KMS-11 (cell line): ENCODE results near the gene SAMD10.
"Not testable (repeated sequence)": the region's sequence is repeated elsewhere in the genome, so short reads cannot be mapped to it uniquely, and the experiment has no call there.

Experiments used
- H2AFZ ChIP-seq: fragments of 200-600 bp; sonication (generic); 2 replicates; pipeline ENCODE4 v1.6.1; 2016; ENCODE audit warnings: antibody characterized with exemption, mixed run types, low read depth
- H3K27ac ChIP-seq: fragments of 200-600 bp; sonication (generic); 2 replicates; pipeline ENCODE4 v1.6.1; 2016; ENCODE audit warnings: mild to moderate bottlenecking, mixed run types
- H3K27me3 ChIP-seq: fragments of 200-600 bp; sonication (generic); 2 replicates; pipeline ENCODE4 v1.6.1; 2017; ENCODE audit warnings: mild to moderate bottlenecking, low read depth, mixed run types, moderate library complexity; ENCODE audit not compliant: insufficient read depth
- H3K36me3 ChIP-seq: fragments of 200-600 bp; sonication (generic); 2 replicates; pipeline ENCODE4 v1.6.1; 2017; ENCODE audit warnings: mild to moderate bottlenecking, mixed run types; ENCODE audit not compliant: insufficient read depth
- H3K4me1 ChIP-seq: fragments of 200-600 bp; sonication (generic); 2 replicates; pipeline ENCODE4 v1.6.1; 2016; ENCODE audit warnings: mild to moderate bottlenecking, low read depth, mixed run types; ENCODE audit not compliant: poor library complexity, severe bottlenecking
- H3K4me2 ChIP-seq: fragments of 200-600 bp; sonication (generic); 2 replicates; pipeline ENCODE4 v1.7.0; 2016; ENCODE audit warnings: mild to moderate bottlenecking, mixed run types
- H3K4me3 ChIP-seq: fragments of 200-600 bp; sonication (generic); IDR thresholded peaks from 2 replicates; pipeline ENCODE4 v1.6.1; 2017; ENCODE audit warnings: low read depth, low read length, mixed read lengths; ENCODE audit not compliant: insufficient read depth
- H3K79me2 ChIP-seq: fragments of 200-600 bp; sonication (generic); 2 replicates; pipeline ENCODE4 v1.6.1; 2016; ENCODE audit warnings: low read depth, mixed run types; ENCODE audit not compliant: insufficient read depth
- H3K9ac ChIP-seq: fragments of 200-600 bp; sonication (generic); 2 replicates; pipeline ENCODE4 v1.6.1; 2016; ENCODE audit warnings: mild to moderate bottlenecking, mixed run types
- H4K20me1 ChIP-seq: fragments of 200-600 bp; sonication (generic); 2 replicates; pipeline ENCODE4 v1.6.1; 2016; ENCODE audit warnings: mild to moderate bottlenecking, mixed run types; ENCODE audit not compliant: insufficient read depth
- TF ChIP-seq, protein P1 (sequence below): fragments of 200-600 bp; sonication (generic); conservative IDR thresholded peaks from 2 replicates; pipeline ENCODE4 v1.6.1; 2017; ENCODE audit warnings: low read depth, mild to moderate bottlenecking, antibody characterized with exemption, low read length, moderate library complexity, mixed read lengths

The SAMD10 gene

GRCh38 chr20:63973160-63973479, 6.3 kb downstream of the SAMD10 start:
- Histone ChIP-seq H3K36me3 (no peaks in the 10 kb centered on the region), H4K20me1 (no peaks in the 10 kb centered on the region), H3K79me2 (peaks cover 12% of the 10 kb centered on the region), H3K27ac (no peak overlapping the region), H3K4me1 (peaks cover 25% of the 10 kb centered on the region), H3K4me3 (no peak overlapping the region), H2AFZ (no peak overlapping the region), H3K9ac (no peak overlapping the region), H3K4me2 (no peak overlapping the region), H3K27me3 (peaks cover 11% of the 10 kb centered on the region; the same call in 1 of the 2 replicates)
- TF ChIP-seq, protein P1, sequence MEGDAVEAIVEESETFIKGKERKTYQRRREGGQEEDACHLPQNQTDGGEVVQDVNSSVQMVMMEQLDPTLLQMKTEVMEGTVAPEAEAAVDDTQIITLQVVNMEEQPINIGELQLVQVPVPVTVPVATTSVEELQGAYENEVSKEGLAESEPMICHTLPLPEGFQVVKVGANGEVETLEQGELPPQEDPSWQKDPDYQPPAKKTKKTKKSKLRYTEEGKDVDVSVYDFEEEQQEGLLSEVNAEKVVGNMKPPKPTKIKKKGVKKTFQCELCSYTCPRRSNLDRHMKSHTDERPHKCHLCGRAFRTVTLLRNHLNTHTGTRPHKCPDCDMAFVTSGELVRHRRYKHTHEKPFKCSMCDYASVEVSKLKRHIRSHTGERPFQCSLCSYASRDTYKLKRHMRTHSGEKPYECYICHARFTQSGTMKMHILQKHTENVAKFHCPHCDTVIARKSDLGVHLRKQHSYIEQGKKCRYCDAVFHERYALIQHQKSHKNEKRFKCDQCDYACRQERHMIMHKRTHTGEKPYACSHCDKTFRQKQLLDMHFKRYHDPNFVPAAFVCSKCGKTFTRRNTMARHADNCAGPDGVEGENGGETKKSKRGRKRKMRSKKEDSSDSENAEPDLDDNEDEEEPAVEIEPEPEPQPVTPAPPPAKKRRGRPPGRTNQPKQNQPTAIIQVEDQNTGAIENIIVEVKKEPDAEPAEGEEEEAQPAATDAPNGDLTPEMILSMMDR = no peak

DNA sequence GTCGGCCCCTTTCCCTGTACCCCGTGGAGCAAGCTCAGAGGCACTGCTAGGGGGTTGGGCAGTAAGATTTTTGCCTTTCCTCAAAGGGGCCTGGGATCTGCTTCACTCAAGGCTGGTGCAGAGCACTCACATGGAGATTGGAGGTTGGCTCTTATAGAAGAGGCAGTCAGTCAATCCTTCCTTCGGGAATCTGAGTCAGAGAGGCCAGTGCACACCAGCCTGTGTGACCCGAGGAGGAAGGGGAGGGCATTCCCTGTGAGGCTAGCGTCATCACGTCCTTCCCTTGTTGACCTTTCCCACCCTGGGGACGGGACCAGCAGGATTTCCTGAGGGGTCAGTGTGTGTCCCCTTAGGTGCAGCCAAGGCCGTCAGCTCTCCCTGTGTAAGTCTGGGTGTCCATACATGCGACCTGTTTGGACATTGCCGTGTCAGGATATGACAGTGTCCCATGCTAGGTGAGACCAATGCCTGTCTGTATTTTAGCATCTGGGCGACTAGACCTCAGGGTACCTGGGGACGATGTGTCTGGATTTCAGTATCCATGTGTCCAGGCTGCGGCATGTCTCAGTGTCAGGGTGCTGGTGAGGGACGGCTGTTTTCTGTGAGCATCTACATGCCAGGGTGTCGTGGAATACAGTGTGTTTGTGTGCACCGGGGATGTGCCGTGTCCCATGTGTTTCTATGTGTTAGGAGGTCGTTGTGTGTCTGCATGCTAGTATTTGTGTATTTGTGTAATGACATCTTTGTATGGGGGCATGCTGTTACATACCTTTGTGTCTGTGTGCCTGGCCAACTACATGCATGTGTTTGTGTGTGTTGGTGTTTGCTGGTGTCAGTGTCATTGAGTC, 6.9 kb downstream of the SAMD10 start:
- no peak overlapping the region for H3K4me2 ChIP-seq
- H3K27me3 ChIP-seq = peaks cover 11% of the 10 kb centered on the region; the same call in 1 of the 2 replicates
- H3K4me1 ChIP-seq = peaks cover 22% of the 10 kb centered on the region
- H3K79me2 ChIP-seq = peaks cover 15% of the 10 kb centered on the region
- TF ChIP-seq, protein P1 = no peak
- H3K4me3 ChIP-seq = no peak overlapping the region
- H2AFZ ChIP-seq = no peak overlapping the region
- H3K9ac ChIP-seq = no peak overlapping the region
- no peaks in the 10 kb centered on the region for H4K20me1 ChIP-seq
- H3K36me3 ChIP-seq = no peaks in the 10 kb centered on the region
- H3K27ac ChIP-seq = no peak overlapping the region

DNA sequence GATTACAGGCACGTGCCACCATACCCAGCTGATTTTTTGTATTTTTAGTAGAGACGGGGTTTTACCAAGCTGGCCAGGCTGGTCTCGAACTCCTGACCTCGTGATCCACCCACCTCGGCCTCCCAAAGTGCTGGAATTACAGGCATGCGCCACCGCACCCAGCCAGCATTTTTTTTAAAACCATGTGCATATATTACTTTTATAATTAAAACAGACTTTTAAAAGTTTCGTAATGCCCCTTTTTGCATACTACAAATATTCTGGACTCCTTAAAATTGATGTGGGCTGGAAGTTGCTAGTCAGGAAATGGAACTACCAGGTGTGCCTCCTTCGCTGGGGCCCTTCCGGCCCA, 7.5 kb downstream of the SAMD10 start:
- Histone ChIP-seq H3K79me2 (peaks cover 15% of the 10 kb centered on the region), H3K27me3 (peaks cover 11% of the 10 kb centered on the region; the same call in 1 of the 2 replicates), H3K4me1 (peaks cover 22% of the 10 kb centered on the region)
- H3K27ac ChIP-seq, H3K4me3 ChIP-seq, H3K4me2 ChIP-seq, H2AFZ ChIP-seq, H4K20me1 ChIP-seq, H3K9ac ChIP-seq, H3K36me3 ChIP-seq: not testable (repeated sequence)

GRCh38 chr20:63970714-63971431, 8.6 kb downstream of the SAMD10 start:
- Histone ChIP-seq H3K4me3 (no peak overlapping the region), H3K4me2 (no peak overlapping the region), H4K20me1 (no peaks in the 10 kb centered on the region), H3K9ac (no peak overlapping the region), H3K4me1 (peaks cover 22% of the 10 kb centered on the region), H3K27ac (no peak overlapping the region), H3K79me2 (peaks cover 15% of the 10 kb centered on the region), H2AFZ (no peak overlapping the region), H3K27me3 (peaks cover 11% of the 10 kb centered on the region; the same call in 1 of the 2 replicates), H3K36me3 (no peaks in the 10 kb centered on the region)
- TF ChIP-seq, protein P1 = no peak
